GM12891 (cell line): ENCODE measurements around the gene OLIG3.

Experiments used
- POLR2A ChIP-seq: IDR thresholded peaks from 2 replicates; pipeline ENCODE4 v1.6.1; 2011; ENCODE audit warnings: low read depth, low read length, control low read depth
- POLR2AphosphoS5 ChIP-seq: IDR thresholded peaks from 2 replicates; pipeline ENCODE4 v1.6.1; 2011; ENCODE audit warnings: low read depth, low read length, control low read depth
- SPI1 ChIP-seq: IDR thresholded peaks from 2 replicates; pipeline ENCODE4 v1.6.1; 2011; ENCODE audit warnings: low read depth, low read length, control low read depth
- TAF1 ChIP-seq: IDR thresholded peaks from 2 replicates; pipeline ENCODE4 v1.6.1; 2011; ENCODE audit warnings: low read depth, low read length, control low read depth

GRCh38 chr6:137493218-137494038, 766 bp downstream of the OLIG3 start:
- no peak for TF ChIP-seq POLR2AphosphoS5
- no peak for TF ChIP-seq POLR2A
- no peak for TF ChIP-seq SPI1
- no peak for TF ChIP-seq TAF1
